GM18873 (cell line): Measurements from ENCODE around the gene HGFAC.
"Not testable (repeated sequence)": the region's sequence is repeated elsewhere in the genome, so short reads cannot be mapped to it uniquely, and the experiment has no call there.

ENCODE experiments used
- ATAC-seq: cut with Tn5 transposase; IDR thresholded peaks from one replicate; pipeline ENCODE4 v1.9.1; 2021; ENCODE audit warnings: mild to moderate bottlenecking, moderate library complexity, moderate number of reproducible peaks; ENCODE audit not compliant: unreplicated experiment, low FRiP score

HGFAC gene

DNA sequence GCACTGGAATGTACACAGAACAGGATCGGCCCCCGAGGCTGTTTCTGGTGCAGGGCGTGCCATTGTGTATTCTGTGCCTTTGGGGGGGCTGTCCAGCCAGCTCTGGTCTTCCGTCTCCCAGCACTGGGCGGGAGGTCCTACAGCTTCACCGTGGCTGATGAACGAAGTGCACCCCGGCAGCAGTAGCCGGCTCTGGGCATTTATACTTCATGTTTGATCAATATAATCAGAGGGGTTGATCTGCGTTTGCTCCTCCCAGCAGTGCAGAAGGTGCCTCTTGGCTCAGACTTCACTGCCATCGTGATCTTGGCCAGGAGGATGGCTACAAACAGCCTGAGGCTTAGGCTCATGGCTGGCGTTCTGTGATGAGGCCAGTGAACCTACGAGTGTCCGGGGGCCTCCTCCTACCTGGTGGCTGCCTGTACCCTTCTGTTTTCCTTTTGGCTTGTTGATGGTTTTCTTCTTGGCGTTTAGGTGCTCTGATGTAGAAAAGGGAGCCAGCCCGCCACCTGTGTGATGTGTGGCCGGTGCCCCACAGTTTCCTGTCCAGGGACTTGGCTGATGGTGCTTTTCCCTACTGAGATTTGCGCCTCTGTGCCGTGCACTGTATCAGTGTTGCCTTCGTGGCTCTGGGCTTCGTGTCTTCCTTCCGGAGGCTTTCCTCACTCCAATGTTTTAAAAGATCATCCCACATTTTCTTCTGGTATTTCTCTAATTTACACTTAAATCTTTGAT, 31.2 kb upstream of the HGFAC start:
- no peak for ATAC-seq

DNA sequence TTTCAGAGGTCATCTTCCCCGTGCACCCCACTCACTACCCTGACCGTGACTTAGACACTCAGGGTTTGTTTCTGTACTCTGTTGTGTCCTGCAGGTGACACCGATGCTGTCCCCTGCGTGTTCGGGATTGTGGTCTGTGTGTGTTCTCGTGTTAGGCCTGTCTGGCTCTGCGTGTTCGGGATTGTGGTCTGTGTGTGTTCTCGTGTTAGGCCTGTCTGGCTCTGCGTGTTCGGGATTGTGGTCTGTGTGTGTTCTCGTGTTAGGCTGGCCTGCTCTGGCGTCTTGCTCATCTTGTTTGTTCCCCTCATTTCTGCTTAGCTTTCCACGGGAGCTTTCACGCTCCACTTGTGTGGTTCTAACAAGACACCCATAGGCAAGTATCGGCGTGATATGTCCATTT, 30.6 kb upstream of the HGFAC start:
- ATAC-seq = not testable (repeated sequence)

DNA sequence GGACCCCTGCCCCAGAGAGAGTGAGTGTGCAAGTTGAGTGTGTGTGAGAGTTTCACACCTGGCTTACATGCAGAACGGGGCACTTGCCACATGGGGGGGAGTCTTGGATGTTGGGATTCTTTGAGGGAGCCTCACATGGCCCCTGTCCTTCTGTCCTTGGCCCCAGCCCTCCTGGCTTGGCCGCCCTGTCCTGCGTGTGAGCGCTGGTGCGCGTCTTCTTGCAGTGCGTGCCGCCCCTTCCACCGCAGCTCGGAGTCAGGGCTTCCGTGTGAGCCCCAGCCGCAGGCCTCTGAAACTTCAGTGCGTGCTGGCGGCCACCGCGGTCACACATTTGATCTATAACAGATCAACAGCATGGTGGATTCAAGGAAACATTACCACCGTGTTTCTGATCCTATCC, 30.1 kb upstream of the HGFAC start:
- ATAC-seq = no peak

DNA sequence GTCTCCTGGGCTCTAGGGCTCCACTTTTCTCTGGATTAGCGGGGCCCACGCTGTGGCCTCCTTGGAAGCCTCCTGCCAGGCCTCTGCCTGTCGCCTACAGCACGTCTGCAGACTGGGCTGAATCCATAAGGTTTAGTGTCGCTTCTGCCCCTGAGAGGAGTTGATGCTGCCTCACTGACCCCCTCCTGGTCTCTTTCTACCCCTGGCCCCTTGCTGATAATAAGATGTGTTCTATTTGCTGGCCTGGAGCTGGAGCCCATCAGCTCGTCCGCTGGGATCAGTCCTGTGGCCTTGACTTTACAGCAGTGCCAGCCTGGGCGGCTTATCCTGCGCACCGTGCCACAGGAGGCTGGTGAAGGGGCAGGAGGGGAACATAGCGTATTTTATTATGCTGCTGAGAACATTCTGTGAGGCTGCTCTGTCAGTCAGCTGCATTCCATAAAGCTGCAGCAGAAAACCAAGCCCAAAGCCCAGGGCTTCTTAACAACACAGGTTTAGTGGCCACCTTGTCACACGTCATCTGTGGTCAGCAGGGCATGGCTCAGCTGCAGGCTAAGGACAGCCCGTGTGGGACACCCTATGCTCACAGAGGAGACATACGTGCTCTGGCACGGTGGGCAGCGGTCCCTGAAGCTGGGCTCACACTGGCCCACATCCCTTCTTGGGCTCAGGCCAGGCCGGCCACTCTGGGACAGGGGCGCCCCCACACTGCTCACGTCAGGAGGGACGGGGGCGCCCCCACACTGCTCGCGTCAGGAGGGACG, 29.3 kb upstream of the HGFAC start:
- no peak for ATAC-seq

DNA sequence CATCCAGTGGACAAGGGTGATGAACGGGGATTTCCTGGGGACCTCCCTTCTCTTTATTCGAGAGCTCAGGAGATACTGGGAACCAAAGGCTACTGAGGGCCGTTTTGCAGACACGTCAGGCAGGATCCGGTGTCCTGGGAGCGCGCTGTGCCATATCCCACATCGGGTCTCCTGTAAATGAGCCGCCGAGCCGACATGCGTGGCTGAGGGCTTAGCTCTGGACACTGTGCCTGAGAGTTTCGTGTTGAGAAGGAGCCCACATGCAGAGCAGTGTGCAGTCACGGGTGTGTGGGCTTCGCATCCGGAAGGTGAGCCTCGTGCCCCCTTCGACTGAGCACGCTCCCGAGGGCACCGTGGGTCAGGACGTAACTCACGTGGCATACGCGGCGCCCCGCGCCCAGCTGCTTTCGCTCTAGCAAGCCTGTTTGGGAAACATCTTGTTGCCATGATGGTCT, 28.5 kb upstream of the HGFAC start:
- ATAC-seq = no peak

DNA sequence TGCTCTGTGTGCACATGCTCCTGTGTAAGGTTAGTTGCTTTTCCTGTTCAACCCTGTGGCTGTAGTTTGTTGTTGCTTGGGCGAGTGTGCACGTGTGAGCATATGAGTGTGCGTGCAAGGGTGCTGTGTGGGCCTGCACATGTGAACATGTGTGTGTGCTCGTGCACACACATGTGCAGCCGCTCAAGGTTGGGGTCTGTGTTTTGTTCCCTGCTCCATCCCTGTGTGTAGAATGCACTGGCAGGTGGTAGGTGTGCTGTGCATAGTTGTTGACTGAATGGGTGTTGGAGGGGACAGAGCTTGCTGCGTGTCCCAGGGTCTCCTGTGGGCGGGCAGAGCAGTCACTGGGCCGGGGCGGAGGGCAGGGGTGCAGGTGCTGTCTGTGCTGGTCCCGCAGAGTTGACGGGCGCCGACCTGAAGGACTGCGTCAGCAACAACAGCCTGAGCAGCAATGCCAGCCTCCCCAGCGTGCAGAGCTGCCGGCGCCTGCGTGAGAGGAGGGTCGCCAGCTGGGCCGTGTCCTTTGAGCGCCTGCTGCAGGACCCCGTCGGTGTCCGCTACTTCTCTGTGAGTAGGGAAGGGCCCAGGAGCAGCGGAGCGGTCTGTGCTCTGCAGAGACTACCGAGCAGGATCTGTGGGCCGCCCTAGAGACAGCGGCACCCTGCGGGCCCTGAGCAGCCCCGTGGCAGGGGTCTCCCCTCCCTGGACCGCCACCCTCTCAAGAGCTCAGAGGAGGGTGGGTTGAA, 27.9 kb upstream of the HGFAC start:
- ATAC-seq = no peak

DNA sequence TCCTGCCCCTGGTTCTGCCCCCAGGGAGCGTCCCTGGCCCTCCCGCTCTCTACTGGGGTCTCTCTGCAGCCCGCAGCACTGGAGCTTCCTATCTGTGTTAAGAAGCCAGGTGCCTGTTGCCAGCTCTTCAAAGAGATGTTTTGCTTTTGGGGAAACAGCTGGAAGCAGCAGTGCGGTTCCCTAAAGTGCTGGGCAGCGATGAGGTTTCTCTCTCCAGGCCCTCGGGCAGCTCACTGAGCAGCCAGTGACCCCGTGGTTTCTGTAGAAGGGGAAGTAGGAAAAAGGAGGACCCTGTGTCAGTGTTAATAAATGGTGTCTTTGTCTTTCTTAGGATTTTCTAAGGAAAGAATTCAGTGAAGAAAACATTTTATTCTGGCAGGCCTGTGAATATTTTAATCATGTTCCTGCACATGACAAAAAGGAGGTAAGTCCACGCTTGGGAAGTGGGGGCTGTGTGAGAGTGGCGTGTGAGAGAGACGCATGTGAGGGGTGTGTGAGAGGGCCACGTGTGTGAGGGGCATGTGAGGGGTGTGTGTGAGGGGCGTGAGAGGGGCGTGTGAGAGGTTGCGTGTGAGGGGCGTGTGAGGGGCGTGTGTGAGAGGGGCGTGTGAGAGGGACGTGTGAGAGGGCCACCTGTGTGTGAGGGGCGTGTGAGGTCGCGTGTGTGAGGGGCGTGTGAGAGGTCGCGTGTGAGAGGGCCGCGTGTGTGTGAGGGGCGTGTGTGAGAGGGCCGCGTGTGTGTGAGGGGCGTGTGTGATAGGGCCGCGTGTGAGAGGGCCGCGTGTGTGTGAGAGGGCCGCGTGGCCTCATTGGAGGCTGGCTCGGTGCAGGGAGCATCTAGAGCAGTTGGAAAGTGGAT, 27.1 kb upstream of the HGFAC start:
- ATAC-seq = no peak

DNA sequence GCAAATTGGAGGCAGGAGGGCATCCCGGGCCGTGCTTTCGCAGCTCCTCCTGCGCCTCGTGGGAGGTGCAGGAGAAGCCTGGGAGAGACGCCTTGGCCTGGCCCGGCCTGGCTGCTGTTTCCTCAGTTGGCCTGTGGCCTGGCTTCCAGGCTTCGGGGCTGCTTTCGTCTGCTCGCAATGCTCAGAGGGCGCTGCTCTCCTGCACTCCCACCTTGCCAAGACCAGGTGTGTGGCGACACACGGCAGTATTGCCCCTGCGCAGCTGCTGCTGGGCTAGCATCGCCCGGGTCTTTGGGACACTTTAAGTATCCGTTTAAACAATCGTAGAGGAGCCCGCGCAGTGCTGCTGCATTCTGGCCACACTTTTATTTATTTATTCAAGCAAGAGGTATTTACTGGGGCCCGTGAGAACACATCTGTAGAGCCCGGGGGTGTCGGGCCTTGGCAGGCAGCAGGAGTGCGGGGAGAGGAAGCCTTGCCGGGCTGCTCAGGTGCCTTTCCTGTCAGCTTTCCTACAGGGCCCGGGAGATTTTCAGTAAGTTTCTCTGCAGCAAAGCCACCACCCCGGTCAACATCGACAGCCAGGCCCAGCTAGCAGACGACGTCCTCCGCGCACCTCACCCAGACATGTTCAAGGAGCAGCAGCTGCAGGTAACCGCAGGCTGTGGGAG, 26.2 kb upstream of the HGFAC start:
- ATAC-seq = no peak

DNA sequence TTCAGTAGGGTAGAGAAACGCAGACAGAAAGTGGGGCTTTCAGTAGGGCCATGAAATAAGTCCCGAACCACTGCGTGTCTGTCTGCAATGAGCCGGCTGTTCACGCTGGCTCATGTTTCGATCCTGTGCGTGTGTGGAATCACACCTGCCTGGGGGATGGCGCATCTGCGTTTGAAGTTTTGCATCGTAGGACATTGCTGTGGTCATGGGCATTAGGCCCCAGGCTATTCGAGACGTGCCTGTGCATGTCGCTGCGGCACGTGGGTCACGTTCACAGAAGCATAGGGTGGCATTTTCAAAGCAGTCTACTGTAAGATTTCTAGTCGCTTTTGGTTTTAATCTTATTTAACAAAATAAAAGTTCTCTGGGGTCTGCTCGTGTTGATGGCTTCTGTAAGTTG, 25.5 kb upstream of the HGFAC start:
- ATAC-seq = no peak

DNA sequence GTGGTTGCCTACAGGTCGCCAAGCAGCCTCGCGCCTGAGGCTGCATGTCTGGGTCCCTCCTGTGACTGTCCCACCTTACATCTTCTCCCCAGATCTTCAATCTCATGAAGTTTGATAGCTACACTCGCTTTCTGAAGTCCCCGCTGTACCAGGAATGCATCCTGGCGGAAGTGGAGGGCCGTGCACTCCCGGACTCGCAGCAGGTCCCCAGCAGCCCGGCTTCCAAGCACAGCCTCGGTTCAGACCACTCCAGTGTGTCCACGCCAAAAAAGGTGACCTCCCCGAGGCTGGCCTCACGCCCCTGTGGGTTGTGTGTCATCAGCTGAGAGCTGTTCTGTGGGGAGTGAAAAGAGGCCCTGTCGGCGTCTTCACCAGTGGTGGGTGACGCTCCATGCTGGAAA, 24.9 kb upstream of the HGFAC start:
- ATAC-seq = no peak

DNA sequence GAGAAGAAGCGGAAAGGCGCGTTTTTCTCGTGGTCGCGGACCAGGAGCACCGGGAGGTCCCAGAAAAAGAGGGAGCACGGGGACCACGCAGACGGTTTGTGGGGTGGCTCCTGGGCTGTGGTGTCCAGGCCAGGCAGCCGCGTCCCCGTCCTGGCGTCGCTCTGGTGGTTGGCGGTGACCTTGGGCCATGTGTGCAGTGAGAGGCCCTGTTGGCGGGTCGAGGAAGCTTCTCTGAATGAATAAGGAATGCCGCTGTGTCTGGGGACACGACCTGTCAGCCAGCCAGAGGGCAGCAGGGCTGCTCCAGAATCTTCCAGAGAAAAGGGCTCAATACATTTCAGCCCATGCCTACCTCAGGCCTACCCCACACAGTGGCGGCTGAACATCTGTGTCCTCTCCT, 24.3 kb upstream of the HGFAC start:
- ATAC-seq = no peak

DNA sequence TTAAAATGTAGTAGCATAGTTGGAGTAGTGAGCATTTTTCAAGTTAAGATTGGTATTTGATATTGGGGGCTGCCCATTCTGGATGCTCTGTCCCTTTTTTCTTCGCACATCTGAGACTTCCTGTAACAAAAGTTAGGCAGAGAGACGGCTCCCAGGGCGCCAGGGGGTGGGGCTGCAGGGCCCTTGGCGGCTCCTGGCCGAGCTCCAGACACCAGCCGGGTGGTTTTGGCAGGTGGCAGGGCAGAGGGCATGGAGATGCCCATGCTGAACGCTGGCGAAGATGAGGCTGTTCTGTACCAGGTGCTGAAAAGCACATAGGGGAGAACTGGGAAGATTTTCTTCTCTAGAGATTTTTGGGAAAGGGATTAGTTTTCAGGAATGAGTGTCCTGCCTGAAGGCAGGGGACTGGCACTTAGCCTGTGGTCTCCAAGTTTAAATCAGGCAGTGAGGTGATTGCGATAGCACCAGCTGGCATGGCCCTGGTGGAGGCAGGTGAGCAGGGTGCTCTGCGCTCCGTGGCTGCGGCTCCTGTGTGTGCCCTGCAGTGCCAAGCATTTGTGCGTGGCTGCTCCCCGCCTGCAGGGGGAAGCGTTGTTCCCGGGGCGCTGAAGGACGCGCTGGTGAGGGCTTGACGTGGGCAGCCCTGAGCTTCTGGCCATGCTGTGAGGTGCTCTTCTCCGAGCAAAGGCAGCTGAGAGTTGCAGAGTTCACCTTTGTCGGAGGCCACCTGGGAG, 23.6 kb upstream of the HGFAC start:
- ATAC-seq = no peak

DNA sequence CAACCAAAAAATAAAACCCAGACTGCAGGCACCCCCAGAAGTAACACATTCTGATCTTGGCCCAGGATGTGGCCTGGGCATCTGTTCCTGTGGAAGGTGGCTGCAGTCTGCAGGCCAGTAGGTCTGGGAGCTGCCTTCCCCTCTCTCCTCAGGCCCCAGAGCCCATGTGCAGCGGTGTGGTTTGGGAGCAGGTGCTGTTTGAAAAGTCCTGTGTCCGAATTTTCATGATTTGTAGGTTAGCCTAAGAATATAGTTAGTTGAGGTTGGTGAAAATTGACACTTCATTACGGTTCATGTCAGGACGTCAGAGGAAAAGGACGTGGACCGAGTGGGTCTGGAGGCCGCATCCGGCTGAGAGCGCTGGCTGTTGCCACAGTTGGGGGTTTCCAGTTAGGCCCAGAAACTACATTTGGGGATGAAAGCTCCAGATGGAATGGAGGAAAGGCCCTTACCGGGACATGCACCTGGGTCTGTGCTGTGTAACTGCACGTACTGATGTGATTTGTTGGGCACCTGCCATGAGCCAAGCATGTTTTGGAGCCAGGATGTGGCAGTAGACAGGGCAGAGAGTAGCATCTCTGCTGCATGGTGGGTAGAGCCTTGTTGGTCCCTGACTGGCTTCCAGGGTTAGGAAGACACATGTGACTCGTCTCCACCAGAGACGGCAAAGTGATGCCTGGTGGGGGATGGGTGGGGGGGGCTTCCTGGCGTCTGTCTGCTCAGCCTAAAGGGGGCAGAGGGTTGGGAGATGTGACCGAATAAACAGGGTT, 21.7 kb upstream of the HGFAC start:
- ATAC-seq = no peak

DNA sequence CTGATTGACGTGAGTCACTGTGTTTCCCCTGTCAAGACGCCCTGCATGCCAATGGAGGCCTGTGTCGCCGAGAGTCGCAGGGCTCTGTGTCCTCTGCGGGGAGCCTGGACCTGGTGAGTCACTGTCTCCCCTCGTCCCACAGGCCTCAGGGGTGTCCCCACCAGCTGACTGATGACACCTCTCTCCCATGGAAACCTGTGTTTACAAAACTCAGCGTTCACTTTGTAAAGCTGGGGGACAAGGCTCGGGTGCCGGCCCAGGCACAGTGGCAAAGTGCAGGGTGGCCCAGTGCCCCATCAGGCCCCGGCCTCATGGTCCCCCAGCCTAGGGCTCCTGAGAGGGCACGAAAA, 21.2 kb upstream of the HGFAC start:
- no peak for ATAC-seq

DNA sequence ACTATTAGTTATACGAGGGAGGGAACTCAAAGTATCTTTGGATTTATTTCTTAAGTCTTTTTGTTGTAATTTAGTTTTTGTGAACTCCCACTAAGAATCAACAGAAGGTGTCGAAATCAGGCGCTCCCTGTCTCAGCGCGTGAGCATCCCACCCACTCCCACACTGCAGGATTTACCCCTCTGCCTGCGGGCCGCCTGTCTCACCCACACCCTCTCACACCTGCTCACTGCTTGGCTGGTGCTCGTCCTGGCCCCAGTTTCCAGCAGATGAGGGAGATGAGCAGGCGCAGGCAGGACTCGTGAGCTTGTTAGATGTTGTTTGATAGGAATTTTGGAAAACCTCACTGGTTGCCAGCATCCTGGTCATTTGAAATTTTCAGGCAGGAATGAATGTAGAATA, 20.8 kb upstream of the HGFAC start:
- ATAC-seq = no peak

DNA sequence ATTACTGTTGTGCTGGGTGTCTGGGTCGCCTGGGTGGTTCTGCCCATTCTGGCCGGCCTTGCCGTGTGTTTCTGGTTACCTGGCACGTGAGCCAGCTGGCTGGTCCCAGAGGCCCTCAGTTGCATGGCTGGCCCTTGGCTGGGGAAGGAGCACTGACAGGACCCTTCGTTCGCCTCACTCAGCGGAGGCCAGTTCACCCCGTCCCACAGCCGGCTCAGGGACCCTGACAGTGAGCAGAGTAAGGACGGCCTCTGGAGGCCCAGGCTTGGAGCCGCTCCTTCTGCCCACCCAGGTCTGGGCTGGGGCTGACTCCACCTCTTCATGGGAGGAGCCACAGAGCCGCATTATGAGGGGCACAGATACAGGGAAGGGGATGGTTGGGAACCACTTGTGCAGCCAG, 20.3 kb upstream of the HGFAC start:
- no peak for ATAC-seq

DNA sequence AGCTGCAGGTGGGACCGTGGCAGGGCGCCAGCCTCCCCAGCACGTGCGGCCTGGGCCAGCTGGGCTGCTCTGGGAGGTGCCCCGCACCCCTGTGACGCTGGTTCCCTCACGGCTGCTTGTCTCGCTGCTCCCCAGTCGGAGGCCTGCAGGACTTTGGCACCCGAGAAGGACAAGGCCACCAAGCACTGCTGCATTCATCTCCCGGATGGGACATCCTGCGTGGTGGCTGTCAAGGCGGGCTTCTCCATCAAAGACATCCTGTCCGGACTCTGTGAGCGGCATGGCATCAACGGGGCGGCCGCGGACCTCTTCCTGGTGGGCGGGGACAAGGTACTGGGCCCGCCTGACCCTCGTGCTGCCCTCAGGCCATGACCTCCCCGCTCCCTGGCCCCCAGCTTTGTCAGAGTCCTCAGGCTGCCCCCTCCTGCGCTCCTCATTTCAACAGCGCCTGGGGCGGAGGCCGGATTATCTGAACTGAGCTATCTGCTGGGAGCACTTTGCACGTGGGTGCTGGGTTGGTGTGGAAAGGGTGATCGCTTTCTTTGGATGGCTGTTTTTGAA, 19.4 kb upstream of the HGFAC start:
- no peak for ATAC-seq

DNA sequence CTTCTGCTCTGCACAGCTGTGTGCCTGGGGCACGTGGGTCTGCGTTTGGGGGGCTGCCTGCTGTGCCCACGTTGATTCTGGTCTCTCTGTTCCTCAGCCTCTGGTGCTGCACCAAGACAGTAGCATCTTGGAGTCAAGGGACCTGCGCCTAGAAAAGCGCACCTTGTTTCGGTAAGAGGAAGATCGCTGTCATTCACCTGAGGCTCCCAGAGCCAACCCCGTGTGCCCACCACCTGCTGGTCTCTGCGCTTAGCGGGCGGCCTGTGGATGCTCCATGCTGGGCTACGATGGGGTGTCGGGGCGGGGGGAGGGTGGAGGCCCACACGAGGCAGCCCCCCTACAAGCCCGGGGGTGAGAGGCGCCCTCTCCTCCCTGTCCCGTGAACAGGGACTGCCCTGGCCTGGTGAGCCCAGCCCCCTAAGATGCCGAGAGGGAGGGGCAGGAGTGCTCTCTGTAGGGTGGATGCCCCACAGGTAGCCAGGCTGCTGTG, 18.9 kb upstream of the HGFAC start:
- ATAC-seq = no peak
